Thoracic aorta (tissue), 2 donors: ENCODE results near the gene MED15. TPM values are rescaled to one million over a fixed set of nuclear protein-coding genes. Genes with fewer than 3 reads are reported as not detected.
"Not testable (repeated sequence)": the region's sequence is repeated elsewhere in the genome, so short reads cannot be mapped to it uniquely, and the experiment has no call there.

Experiments
- ATAC-seq: fragments of 150-250 bp; one replicate; pipeline ENCODE4 v1.8.0; 2017; ENCODE audit warnings: low read depth; ENCODE audit not compliant: insufficient number of reproducible peaks, low FRiP score
- DNase-seq: peaks from one replicate; pipeline ENCODE4 v3.0.0-alpha.2; 2020; ENCODE audit warnings: low spot score
- H3K27ac ChIP-seq, 2 donors: fragments of 200-600 bp; sonication (generic); 1 replicate in 1 of 2; 2 replicates in 1 of 2; pipeline ENCODE4 v1.5.1; 2016; ENCODE audit warnings: mild to moderate bottlenecking in 2 of 2, moderate library complexity in 2 of 2
- H3K27me3 ChIP-seq: fragments of 200-600 bp; sonication (generic); replicated peaks from 2 replicates; pipeline ENCODE4 v1.6.0; 2016; ENCODE audit warnings: mild to moderate bottlenecking; ENCODE audit not compliant: insufficient read depth
- H3K36me3 ChIP-seq: fragments of 200-600 bp; sonication (generic); one replicate; pipeline ENCODE4 v1.5.1; 2016
- H3K4me1 ChIP-seq, 2 donors: fragments of 200-600 bp; sonication (generic); 1 replicate in 1 of 2; 2 replicates in 1 of 2; pipeline versions ENCODE4 v1.5.1 to v1.6.0; 2016; ENCODE audit warnings: low read depth in 2 of 2, mild to moderate bottlenecking in 1 of 2; ENCODE audit not compliant: control insufficient read depth in 1 of 2
- H3K4me3 ChIP-seq: fragments of 200-600 bp; sonication (generic); 2 replicates; pipeline ENCODE4 v1.5.1; 2016; ENCODE audit warnings: mild to moderate bottlenecking
- H3K9me3 ChIP-seq: fragments of 200-600 bp; sonication (generic); 2 replicates; pipeline ENCODE4 v1.5.1; 2016
- CTCF ChIP-seq: fragments of 200-600 bp; sonication (generic); IDR thresholded peaks from one replicate; pipeline ENCODE4 v1.5.1; 2019; ENCODE audit warnings: antibody characterized with exemption
- total RNA-seq, 2 donors: library from RNA; depleted of rRNA; stranded (reverse); fragments of >200 nt; gene quantifications; one replicate each; pipeline versions ENCODE4 v1.1.0 to v1.2.3, GENCODE V29; 2016

MED15 gene
- total RNA-seq, 2 donors from 2014 or later, result 78.9 to 98.6 TPM

- Histone ChIP-seq H3K36me3 (peaks cover 12% of the 10 kb centered on the region), H3K27ac (no peak overlapping the region), H3K27me3 (no peaks in the 10 kb centered on the region), H3K4me1 (no peaks in the 10 kb centered on the region), H3K9me3 (no peaks in the 10 kb centered on the region), H3K4me3 (no peak overlapping the region)
- TF ChIP-seq CTCF, result no peak
- no peak for ATAC-seq
- no peak for DNase-seq
Observed at GRCh38 chr22:20591295-20591645, 83.9 kb downstream of the MED15 start.

- TF ChIP-seq CTCF, result no peak
- ATAC-seq (no peak), DNase-seq (no peak)
- H3K36me3 ChIP-seq, result peaks cover 7% of the 10 kb centered on the region
- H3K4me1 ChIP-seq, result no peaks in the 10 kb centered on the region
- H3K4me3 ChIP-seq, result no peak overlapping the region
- no peaks in the 10 kb centered on the region for H3K27me3 ChIP-seq
- no peaks in the 10 kb centered on the region for H3K9me3 ChIP-seq
- no peak overlapping the region for H3K27ac ChIP-seq
Observed at GRCh38 chr22:20591660-20592310, 84.4 kb downstream of the MED15 start.

GRCh38 chr22:20594038-20594437, 86.6 kb downstream of the MED15 start:
- H3K4me1 ChIP-seq, H3K27ac ChIP-seq, DNase-seq, H3K27me3 ChIP-seq, H3K9me3 ChIP-seq, H3K36me3 ChIP-seq, ATAC-seq, H3K4me3 ChIP-seq: not testable (repeated sequence)

- not testable (repeated sequence) for H3K9me3 ChIP-seq, DNase-seq, H3K36me3 ChIP-seq, H3K4me3 ChIP-seq, H3K27ac ChIP-seq, ATAC-seq, H3K4me1 ChIP-seq, H3K27me3 ChIP-seq
Observed at GRCh38 chr22:20594486-20594885, 87.1 kb downstream of the MED15 start.

- no peaks in the 10 kb centered on the region for H3K9me3 ChIP-seq
- H3K27me3 ChIP-seq, result no peaks in the 10 kb centered on the region
- no peaks in the 10 kb centered on the region for H3K36me3 ChIP-seq
- no peak for ATAC-seq
- TF ChIP-seq CTCF, result no peak
- H3K4me3 ChIP-seq, result no peak overlapping the region
- no peak for DNase-seq
- no peaks in the 10 kb centered on the region for H3K4me1 ChIP-seq
- no peak overlapping the region for H3K27ac ChIP-seq
Observed at GRCh38 chr22:20595461-20595860, 88.1 kb downstream of the MED15 start.

- Histone ChIP-seq H3K27ac (no peak overlapping the region), H3K9me3 (no peaks in the 10 kb centered on the region), H3K4me1 (no peaks in the 10 kb centered on the region), H3K36me3 (no peaks in the 10 kb centered on the region), H3K4me3 (no peak overlapping the region), H3K27me3 (no peaks in the 10 kb centered on the region)
- ATAC-seq (no peak), DNase-seq (no peak)
- no peak for TF ChIP-seq CTCF
Observed at GRCh38 chr22:20599117-20599516, 91.7 kb downstream of the MED15 start.
